Measurements from ENCODE around the gene DNAH17. TPM values are rescaled to one million over a fixed set of nuclear protein-coding genes. Genes with fewer than 3 reads are reported as not detected.

The DNAH17 gene
- total and polyA plus RNA-seq, 7 experiments from 2014 or later: 0.05 to 1.5 (median 0.38) TPM

DNA sequence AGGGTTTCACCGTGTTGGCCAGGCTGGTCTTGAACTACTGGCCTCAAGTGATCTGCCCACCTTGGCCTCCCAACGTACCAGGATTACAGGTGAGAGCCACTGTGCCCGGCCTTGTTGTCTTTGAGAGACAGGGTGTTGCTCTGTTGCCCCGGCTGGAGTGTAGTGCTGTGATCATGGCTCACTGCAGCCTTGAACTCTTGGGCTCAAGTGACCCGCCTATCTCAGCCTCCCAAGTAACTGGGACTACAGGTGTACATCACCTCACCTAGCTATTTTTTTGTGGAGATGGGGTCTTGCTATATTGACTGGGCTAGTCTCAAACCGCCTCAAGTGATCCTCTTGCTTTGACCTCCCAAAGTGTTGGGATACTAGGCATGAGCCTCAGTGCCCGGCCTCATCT lies 130.4 kb downstream of the DNAH17 start:
- Mint-ChIP-seq H3K4me1 (peaks cover 0 to 5% (median 0%) of the 10 kb centered on the region in 7 donors), H3K9me3 (peaks cover 0 to 8% (median 0%) of the 10 kb centered on the region in 11 donors), H3K27me3 (peaks cover 0 to 3% (median 0%) of the 10 kb centered on the region in 5 donors), H3K27ac (no peak overlapping the region), H3K36me3 (peaks cover 0 to 2% (median 0%) of the 10 kb centered on the region in 5 donors), H3K4me3 (no peak overlapping the region)
- POLR2A ChIA-PET: no interaction called here
- CTCF ChIA-PET: interaction anchor here (0.7 kb wide), 1 partner anchor 300 kb away, joined by 3 read pairs; no protein-coding TSS in a partner anchor
- H3K27me3 ChIP-seq (ENCODE audit: control insufficient read depth in 2 of 2, insufficient read depth in 2 of 2, low read length in 2 of 2): no peaks in the 10 kb centered on the region
- intact Hi-C loops (cut with micrococcal nuclease): loop anchor here in 1 of 2 donors (2.0 kb wide), 1 partner anchor 352 kb away; no protein-coding TSS in a partner anchor
- H3K27ac ChIP-seq (ENCODE audit: low read depth, low read length): no peak overlapping the region
- DNase-seq (no peak), ATAC-seq (no peak)
- no peaks in the 10 kb centered on the region for H3K36me3 ChIP-seq (ENCODE audit: control insufficient read depth in 2 of 3, insufficient read depth in 3 of 3, low read length in 3 of 3)
- no peak overlapping the region for H3K4me3 ChIP-seq (ENCODE audit: low read length)
- H3K9me3 ChIP-seq (ENCODE audit: control insufficient read depth in 2 of 3, low read length in 3 of 3): no peaks in the 10 kb centered on the region
- H3K4me1 ChIP-seq (ENCODE audit: control insufficient read depth in 2 of 2, insufficient read depth in 2 of 2, low read length in 2 of 2): no peaks in the 10 kb centered on the region

DNA sequence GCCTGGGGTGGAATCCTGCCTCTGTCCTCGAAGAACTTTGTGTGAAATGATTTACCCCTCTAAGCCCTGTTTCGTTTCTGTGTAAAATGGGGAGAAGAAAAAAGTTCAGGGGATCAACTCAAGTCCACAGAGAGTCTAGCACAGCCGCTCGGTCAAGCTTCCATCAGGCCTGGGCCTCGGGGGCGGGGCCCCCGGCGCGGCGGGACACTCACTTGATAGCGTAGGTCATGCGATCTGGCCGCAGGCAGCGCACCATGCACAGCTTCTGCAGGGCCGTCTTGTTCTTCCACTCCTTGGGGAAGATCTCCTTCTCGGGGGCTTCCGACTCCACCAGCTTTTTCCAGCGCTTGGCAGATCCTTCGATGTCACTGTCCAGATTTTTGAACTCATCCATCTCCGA lies 132.8 kb downstream of the DNAH17 start:
- Histone ChIP-seq H3K27ac (ENCODE audit: low read depth, low read length) (no peak overlapping the region), H3K4me3 (ENCODE audit: low read length) (no peak overlapping the region), H3K27me3 (ENCODE audit: control insufficient read depth in 2 of 2, insufficient read depth in 2 of 2, low read length in 2 of 2) (no peaks in the 10 kb centered on the region), H3K9me3 (ENCODE audit: control insufficient read depth in 2 of 3, low read length in 3 of 3) (no peaks in the 10 kb centered on the region), H3K36me3 (ENCODE audit: control insufficient read depth in 2 of 3, insufficient read depth in 3 of 3, low read length in 3 of 3) (no peaks in the 10 kb centered on the region), H3K4me1 (ENCODE audit: control insufficient read depth in 2 of 2, insufficient read depth in 2 of 2, low read length in 2 of 2) (no peaks in the 10 kb centered on the region)
- H3K9me3 Mint-ChIP-seq: peaks cover 0 to 4% (median 0%) of the 10 kb centered on the region in 11 donors
- H3K27ac Mint-ChIP-seq: peak overlapping the region in 1 of 9 donors; percentile 62
- ChIA-PET POLR2A (no interaction called here), CTCF (interaction anchor here (0.5 kb wide), 1 partner anchor 398 kb away, joined by 4 read pairs; no protein-coding TSS in a partner anchor)
- DNase-seq: no peak
- H3K36me3 Mint-ChIP-seq: peaks cover 0 to 2% (median 0%) of the 10 kb centered on the region in 5 donors
- no peak overlapping the region for H3K4me3 Mint-ChIP-seq
- peaks cover 0 to 4% (median 0%) of the 10 kb centered on the region in 7 donors for H3K4me1 Mint-ChIP-seq
- peaks cover 0 to 3% (median 0%) of the 10 kb centered on the region in 5 donors for H3K27me3 Mint-ChIP-seq
- no peak for ATAC-seq
- intact Hi-C loops (cut with micrococcal nuclease): no loop called here

DNA sequence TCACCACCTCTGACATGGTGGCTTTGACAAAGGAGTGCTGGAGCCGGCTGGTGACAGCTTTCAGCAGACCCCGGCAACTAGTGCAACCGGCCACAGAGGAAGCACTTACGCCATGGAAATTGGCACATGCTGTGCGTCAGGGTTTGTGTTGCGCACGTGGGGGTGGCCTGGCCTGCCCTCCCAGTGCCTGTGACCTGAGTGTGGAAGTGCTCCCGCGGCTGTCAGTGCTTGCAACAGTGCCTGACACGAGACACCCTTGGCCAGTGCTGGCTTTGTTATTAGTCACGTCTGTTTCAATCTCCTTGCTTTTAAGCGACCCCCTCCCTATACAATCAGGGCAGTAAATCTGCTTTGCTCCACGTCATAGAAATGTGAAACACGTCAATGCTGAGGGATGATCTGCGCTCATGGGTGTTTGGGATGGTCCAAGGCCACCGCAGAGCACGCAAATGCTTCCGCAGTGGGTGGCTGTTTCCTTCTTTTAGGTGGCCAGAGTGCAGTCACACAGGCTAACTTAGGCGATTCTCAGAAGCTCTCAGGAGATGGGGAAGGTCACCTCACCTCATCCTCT lies 134.5 kb downstream of the DNAH17 start:
- ATAC-seq: peak; percentile 89
- Histone ChIP-seq H3K36me3 (ENCODE audit: control insufficient read depth in 2 of 3, insufficient read depth in 3 of 3, low read length in 3 of 3) (no peaks in the 10 kb centered on the region), H3K4me3 (ENCODE audit: low read length) (no peak overlapping the region), H3K9me3 (ENCODE audit: control insufficient read depth in 2 of 3, low read length in 3 of 3) (no peaks in the 10 kb centered on the region), H3K4me1 (ENCODE audit: control insufficient read depth in 2 of 2, insufficient read depth in 2 of 2, low read length in 2 of 2) (no peaks in the 10 kb centered on the region), H3K27me3 (ENCODE audit: control insufficient read depth in 2 of 2, insufficient read depth in 2 of 2, low read length in 2 of 2) (no peaks in the 10 kb centered on the region), H3K27ac (ENCODE audit: low read depth, low read length) (no peak overlapping the region)
- peaks cover 0 to 3% (median 0%) of the 10 kb centered on the region in 5 donors for H3K27me3 Mint-ChIP-seq
- H3K4me1 Mint-ChIP-seq: peaks cover 0 to 5% (median 0%) of the 10 kb centered on the region in 7 donors
- intact Hi-C loops (cut with micrococcal nuclease): no loop called here
- DNase-seq: no peak
- POLR2A ChIA-PET: no interaction called here
- H3K36me3 Mint-ChIP-seq: peaks cover 0 to 2% (median 0%) of the 10 kb centered on the region in 5 donors
- H3K9me3 Mint-ChIP-seq: peaks cover 0 to 2% (median 0%) of the 10 kb centered on the region in 11 donors
- H3K4me3 Mint-ChIP-seq: no peak overlapping the region
- CTCF ChIA-PET: no interaction called here
- H3K27ac Mint-ChIP-seq: no peak overlapping the region

DNA sequence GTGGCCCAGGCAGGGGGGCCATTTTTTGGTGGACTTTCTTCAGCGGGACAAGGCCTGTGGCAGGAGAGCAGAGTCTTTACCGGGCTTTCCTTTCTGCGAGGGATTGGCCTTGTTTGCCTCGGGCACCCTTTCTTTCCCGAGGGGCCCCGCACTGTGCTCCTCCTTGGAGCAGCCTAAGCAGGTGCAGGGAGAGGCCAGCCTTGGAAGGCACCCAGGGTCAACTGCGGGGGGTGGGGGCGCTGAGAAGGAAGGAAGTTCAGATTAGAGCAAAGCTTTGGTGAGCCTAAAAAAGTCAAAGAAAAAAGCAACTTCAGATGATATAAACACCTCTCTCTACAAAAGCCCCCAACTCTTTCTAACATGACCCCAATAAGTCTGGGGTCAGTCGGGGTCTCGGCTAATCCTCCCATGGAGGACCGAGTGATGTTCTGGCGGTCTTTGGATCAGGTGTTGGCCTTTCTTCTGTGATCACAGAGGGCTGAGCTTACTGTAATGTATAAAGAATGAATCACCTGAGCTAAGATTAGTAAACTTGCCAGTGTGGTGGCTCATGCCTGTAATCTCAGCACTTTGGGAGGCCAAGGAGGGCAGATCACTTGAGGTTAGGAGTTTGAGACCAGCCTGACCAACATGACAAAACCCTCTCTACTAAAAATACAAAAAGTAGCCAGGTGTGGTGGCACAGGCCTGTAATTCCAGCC lies 135.8 kb downstream of the DNAH17 start:
- Mint-ChIP-seq H3K4me1 (peaks cover 0 to 9% (median 0%) of the 10 kb centered on the region in 7 donors), H3K27ac (peak overlapping the region in 1 of 9 donors; percentile 50), H3K4me3 (no peak overlapping the region), H3K9me3 (peaks cover 0 to 2% (median 0%) of the 10 kb centered on the region in 11 donors), H3K36me3 (peaks cover 0 to 2% (median 0%) of the 10 kb centered on the region in 5 donors), H3K27me3 (peaks cover 0 to 3% (median 0%) of the 10 kb centered on the region in 5 donors)
- Histone ChIP-seq H3K36me3 (ENCODE audit: control insufficient read depth in 2 of 3, insufficient read depth in 3 of 3, low read length in 3 of 3) (no peaks in the 10 kb centered on the region), H3K4me1 (ENCODE audit: control insufficient read depth in 2 of 2, insufficient read depth in 2 of 2, low read length in 2 of 2) (no peaks in the 10 kb centered on the region), H3K4me3 (ENCODE audit: low read length) (no peak overlapping the region), H3K27ac (ENCODE audit: low read depth, low read length) (no peak overlapping the region), H3K9me3 (ENCODE audit: control insufficient read depth in 2 of 3, low read length in 3 of 3) (no peaks in the 10 kb centered on the region), H3K27me3 (ENCODE audit: control insufficient read depth in 2 of 2, insufficient read depth in 2 of 2, low read length in 2 of 2) (no peaks in the 10 kb centered on the region)
- no peak for DNase-seq
- ATAC-seq: no peak
- POLR2A ChIA-PET: no interaction called here
- intact Hi-C loops (cut with micrococcal nuclease): no loop called here
- CTCF ChIA-PET: no interaction called here

DNA sequence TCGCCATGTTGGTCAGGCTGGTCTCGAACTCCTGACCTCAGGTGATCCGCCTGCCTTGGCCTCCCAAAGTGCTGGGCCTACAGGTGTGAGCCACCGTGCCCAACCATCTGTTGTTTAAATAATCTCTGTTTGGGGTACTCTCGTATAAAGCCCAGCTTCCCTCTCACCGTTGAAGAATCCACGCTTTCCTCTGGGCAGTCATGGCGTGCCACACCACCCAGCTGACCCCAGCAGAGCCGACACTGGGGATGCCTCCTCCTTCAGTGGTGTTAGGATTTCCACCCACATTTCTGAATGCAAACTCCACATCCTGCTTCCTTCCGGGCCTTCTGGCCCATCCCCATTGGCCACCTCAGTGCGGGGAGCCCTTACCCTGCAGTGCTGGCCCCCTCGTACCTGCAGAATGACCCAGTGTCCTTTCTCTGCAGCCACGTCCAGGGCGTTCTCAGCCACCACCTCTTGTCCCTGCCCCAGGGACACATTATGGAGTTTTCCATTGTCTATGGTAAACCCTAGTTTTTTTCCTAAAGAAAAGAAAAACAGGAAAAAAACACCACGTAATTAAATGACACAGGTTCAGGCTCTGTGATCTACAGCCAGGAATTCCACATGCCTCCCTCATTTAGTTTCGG lies 138.4 kb downstream of the DNAH17 start:
- peak overlapping the region in 7 of 9 donors; percentile 28 to 84 (median 59) for H3K27ac Mint-ChIP-seq
- DNase-seq: no peak

DNA sequence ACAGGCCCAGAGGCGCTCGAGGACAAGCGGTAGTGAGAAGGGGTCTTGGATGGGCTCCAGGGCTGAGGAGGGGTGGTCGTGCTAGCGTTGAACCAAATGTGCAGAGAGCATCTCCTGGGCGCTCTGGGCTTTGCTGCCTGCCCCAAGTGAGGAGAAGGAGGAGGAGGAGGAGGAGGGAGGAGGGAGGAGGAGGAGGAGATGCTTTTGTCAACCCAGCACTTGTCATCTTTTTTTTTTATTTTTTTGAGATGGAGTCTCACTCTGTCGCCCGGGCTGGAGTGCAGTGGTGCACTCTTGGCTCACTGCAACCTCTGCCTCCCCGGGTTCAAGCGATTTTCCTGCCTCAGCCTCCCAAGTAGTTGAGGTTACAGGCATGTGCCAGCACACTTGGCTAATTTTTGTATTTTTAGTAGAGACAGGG lies 138.9 kb downstream of the DNAH17 start:
- intact Hi-C loops (cut with micrococcal nuclease): no loop called here

More for the DNA sequence above, 138.4 kb downstream of the DNAH17 start:
- H3K9me3 ChIP-seq (ENCODE audit: control insufficient read depth in 2 of 3, low read length in 3 of 3): no peaks in the 10 kb centered on the region
- no peak overlapping the region for H3K4me3 ChIP-seq (ENCODE audit: low read length)
- Mint-ChIP-seq H3K9me3 (peaks cover 0 to 2% (median 0%) of the 10 kb centered on the region in 11 donors), H3K4me1 (peaks cover 0 to 9% (median 4%) of the 10 kb centered on the region in 7 donors), H3K27me3 (no peaks in the 10 kb centered on the region), H3K36me3 (peaks cover 0 to 2% (median 0%) of the 10 kb centered on the region in 5 donors), H3K4me3 (peak overlapping the region in 2 of 10 donors; percentile 9 to 14)
- ATAC-seq: no peak
- no peaks in the 10 kb centered on the region for H3K27me3 ChIP-seq (ENCODE audit: control insufficient read depth in 2 of 2, insufficient read depth in 2 of 2, low read length in 2 of 2)
- no peak overlapping the region for H3K27ac ChIP-seq (ENCODE audit: low read depth, low read length)
- H3K36me3 ChIP-seq (ENCODE audit: control insufficient read depth in 2 of 3, insufficient read depth in 3 of 3, low read length in 3 of 3): no peaks in the 10 kb centered on the region
- intact Hi-C loops (cut with micrococcal nuclease): no loop called here
- ChIA-PET CTCF (no interaction called here), POLR2A (no interaction called here)
- no peaks in the 10 kb centered on the region for H3K4me1 ChIP-seq (ENCODE audit: control insufficient read depth in 2 of 2, insufficient read depth in 2 of 2, low read length in 2 of 2)

More for the DNA sequence above, 138.9 kb downstream of the DNAH17 start:
- Mint-ChIP-seq H3K36me3 (peaks cover 0 to 2% (median 0%) of the 10 kb centered on the region in 5 donors), H3K4me1 (peaks cover 0 to 7% (median 4%) of the 10 kb centered on the region in 7 donors), H3K27me3 (no peaks in the 10 kb centered on the region), H3K9me3 (peaks cover 0 to 2% (median 0%) of the 10 kb centered on the region in 11 donors), H3K27ac (peak overlapping the region in 6 of 9 donors; percentile 51 to 89 (median 72)), H3K4me3 (peak overlapping the region in 1 of 10 donors; percentile 20)
- ChIA-PET CTCF (no interaction called here), POLR2A (no interaction called here)
- H3K4me3 ChIP-seq (ENCODE audit: low read length): no peak overlapping the region
- no peaks in the 10 kb centered on the region for H3K9me3 ChIP-seq (ENCODE audit: control insufficient read depth in 2 of 3, low read length in 3 of 3)
- H3K36me3 ChIP-seq (ENCODE audit: control insufficient read depth in 2 of 3, insufficient read depth in 3 of 3, low read length in 3 of 3): no peaks in the 10 kb centered on the region
- H3K4me1 ChIP-seq (ENCODE audit: control insufficient read depth in 2 of 2, insufficient read depth in 2 of 2, low read length in 2 of 2): no peaks in the 10 kb centered on the region
- ATAC-seq (no peak), DNase-seq (peak in 6 of 9 donors; percentile 15 to 64 (median 30))
- no peaks in the 10 kb centered on the region for H3K27me3 ChIP-seq (ENCODE audit: control insufficient read depth in 2 of 2, insufficient read depth in 2 of 2, low read length in 2 of 2)
- no peak overlapping the region for H3K27ac ChIP-seq (ENCODE audit: low read depth, low read length)
